ENCODE results near the gene SCT. TPM values are rescaled to one million over a fixed set of nuclear protein-coding genes. Genes with fewer than 3 reads are reported as not detected.

Gene SCT
- total RNA-seq, 1 experiment from 2014 or later: 2.3 TPM

GRCh38 chr11:581342-581741 lies 45.6 kb downstream of the SCT start:
- Mint-ChIP-seq H3K9me3 (no peaks in the 10 kb centered on the region), H3K4me1 (peaks cover 18% of the 10 kb centered on the region), H3K27me3 (ENCODE audit: low read depth) (no peaks in the 10 kb centered on the region), H3K36me3 (peaks cover 22% of the 10 kb centered on the region), H3K4me3 (no peak overlapping the region), H3K27ac (peak overlapping the region; percentile 95)
- TF ChIP-seq CREB1 (CRISPR knock-in tag; IDR thresholded peaks at IDR 0.05) (no peak), ESRRA (CRISPR knock-in tag; IDR thresholded peaks at IDR 0.05; ENCODE audit: borderline replicate concordance) (no peak), CBFB (CRISPR knock-in tag; IDR thresholded peaks at IDR 0.05; ENCODE audit: low read depth) (no peak), CDX4 (CRISPR knock-in tag; IDR thresholded peaks at IDR 0.05; ENCODE audit: borderline replicate concordance) (no peak), E2F1 (CRISPR knock-in tag; IDR thresholded peaks at IDR 0.05) (no peak), PRRX2 (CRISPR knock-in tag; IDR thresholded peaks at IDR 0.05) (no peak), NR2C2 (CRISPR knock-in tag; IDR thresholded peaks at IDR 0.05) (no peak), MLX (CRISPR knock-in tag; IDR thresholded peaks at IDR 0.05) (no peak), SP1 (CRISPR knock-in tag; conservative IDR thresholded peaks at IDR 0.05) (no peak), ZNF671 (CRISPR knock-in tag; IDR thresholded peaks at IDR 0.05) (no peak), ZNF532 (CRISPR knock-in tag; IDR thresholded peaks at IDR 0.05; ENCODE audit: borderline replicate concordance) (no peak), TCF7 (CRISPR knock-in tag; IDR thresholded peaks at IDR 0.05; ENCODE audit: low read depth) (no peak), ELF4 (CRISPR knock-in tag; IDR thresholded peaks at IDR 0.05; ENCODE audit: low read depth) (no peak)
- DNase-seq (ENCODE audit: low spot score) (no peak), ATAC-seq (no peak)
- ChIA-PET CTCF (no interaction called here), POLR2A (interaction anchor here (0.6 kb wide), 1 partner anchor 140 kb away, joined by 3 read pairs; no protein-coding TSS in a partner anchor)

GRCh38 chr11:579830-580601 lies 47.0 kb downstream of the SCT start:
- CTCF ChIA-PET: no interaction called here
- peak overlapping the region; percentile 88; the same call in 1 of the 2 replicates for H3K27ac Mint-ChIP-seq
- DNase-seq (ENCODE audit: low spot score): no peak
- no peak overlapping the region for H3K4me3 Mint-ChIP-seq
- H3K4me1 Mint-ChIP-seq: peaks cover 19% of the 10 kb centered on the region
- TF ChIP-seq GTF2I (CRISPR knock-in tag; conservative IDR thresholded peaks at IDR 0.05) (no peak), FOXP4 (CRISPR knock-in tag; IDR thresholded peaks at IDR 0.05) (no peak), GABPB1 (CRISPR knock-in tag; IDR thresholded peaks at IDR 0.05) (peak; percentile 43; the same call in 1 of the 2 replicates)
- no peaks in the 10 kb centered on the region for H3K9me3 Mint-ChIP-seq
- POLR2A ChIA-PET: interaction anchor here (0.7 kb wide), 1 partner anchor 9 kb away, joined by 3 read pairs; no protein-coding TSS in a partner anchor
- H3K27me3 Mint-ChIP-seq (ENCODE audit: low read depth): peaks cover 3% of the 10 kb centered on the region
- no peak for ATAC-seq
- H3K36me3 Mint-ChIP-seq: peaks cover 19% of the 10 kb centered on the region

Data from WTC11 (cell line).